K562 (cell line): ENCODE measurements around the gene NPY2R. TPM values are rescaled to one million over a fixed set of nuclear protein-coding genes. Genes with fewer than 3 reads are reported as not detected.
A peak's percentile ranks its signal among the peaks of the same experiment; 100 is the strongest.

Experiments
- ATAC-seq: fragments of 200-7000 bp; cut with Tn5 transposase; 3 replicates; pipeline ENCODE4 v1.9.1; 2020; ENCODE audit warnings: moderate library complexity
- BruUV-seq: library from RNA; stranded (reverse); fragments of 400-500 nt; replicated peaks from 2 replicates; lab custom pipeline; 2021; lab: Mats Ljungman, UMichigan
- CTCF ChIA-PET: fragments of 300-600 bp; formaldehyde crosslinking; extraction: SDS; loops from one replicate; lab custom pipeline; 2021; ENCODE audit warnings: low intra/inter-chr PET ratio; lab: Yijun Ruan, JAX
- POLR2A ChIA-PET: fragments of 300-600, 350-650 bp; sonication (Branson Sonifier 250); formaldehyde crosslinking; extraction: SDS; loops from one replicate; lab custom pipeline; 2021; ENCODE audit warnings: antibody characterized with exemption, inconsistent platforms; lab: Yijun Ruan, JAX
- DNase-seq, 4 experiments: peaks; one replicate each; pipeline versions ENCODE4 v3.0.0 to v3.0.0-alpha.2; 2011 to 2018; ENCODE audit warnings: low spot score in 3 of 4, mixed read lengths in 3 of 4; ENCODE audit errors: extremely low read depth in 1 of 4
- FAIRE-seq: peaks from 2 replicates; lab custom pipeline; 2011; peaks lifted over from hg19 to GRCh38; lab: Jason Lieb, UNC
- H2AFZ ChIP-seq: 2 replicates; pipeline ENCODE4 v1.6.0; 2011; ENCODE audit warnings: low read depth, low read length, control low read depth, inconsistent platforms
- H3K27ac ChIP-seq: fragments of 200-600 bp; 3 replicates; pipeline ENCODE4 v1.8.0; 2011; ENCODE audit warnings: low read depth, mild to moderate bottlenecking, control low read depth, inconsistent platforms, low read length, moderate library complexity, mixed read lengths; ENCODE audit errors: extremely low read depth
- H3K27me3 ChIP-seq, 2 experiments: fragments of 300-600 bp in 1 of 2; 2 replicates in 1 of 2; 3 replicates in 1 of 2; pipeline versions ENCODE4 v1.6.0 to v1.8.0; 2011; ENCODE audit warnings: inconsistent platforms in 2 of 2, low read length in 2 of 2, mild to moderate bottlenecking in 1 of 2, mixed read lengths in 1 of 2, moderate library complexity in 1 of 2; ENCODE audit not compliant: control insufficient read depth in 2 of 2, insufficient read depth in 2 of 2
- H3K36me3 ChIP-seq: fragments of 300-600 bp; 3 replicates; pipeline ENCODE4 v1.8.0; 2011; ENCODE audit warnings: mild to moderate bottlenecking, low read length, inconsistent platforms; ENCODE audit not compliant: control insufficient read depth, insufficient read depth
- H3K4me1 ChIP-seq, 2 experiments: fragments of 200-600 bp in 1 of 2; replicated peaks in 1 of 2; 2 replicates in 1 of 2; 3 replicates in 1 of 2; pipeline versions ENCODE4 v1.5.1 to v1.8.0; 2011; ENCODE audit warnings: inconsistent platforms in 2 of 2, low read length in 2 of 2, mild to moderate bottlenecking in 1 of 2, mixed read lengths in 1 of 2, moderate library complexity in 1 of 2; ENCODE audit not compliant: control insufficient read depth in 2 of 2, insufficient read depth in 2 of 2
- H3K4me2 ChIP-seq: 2 replicates; pipeline ENCODE4 v1.6.1; 2011; ENCODE audit warnings: low read length, control low read depth, inconsistent platforms, mixed read lengths; ENCODE audit not compliant: insufficient read depth
- H3K4me3 ChIP-seq: fragments of 200-600 bp; sonication (generic), shearing (Covaris generic); 2 replicates; pipeline ENCODE4 v1.5.1; 2016; ENCODE audit warnings: control low read depth, inconsistent platforms
- H3K79me2 ChIP-seq: fragments of 200-600 bp; 3 replicates; pipeline ENCODE4 v1.8.0; 2011; ENCODE audit warnings: low read length, inconsistent platforms; ENCODE audit not compliant: control insufficient read depth, insufficient read depth
- H3K9ac ChIP-seq, 2 experiments: 2 replicates each; pipeline versions ENCODE4 v1.6.0 to v1.6.1; 2011; ENCODE audit warnings: low read depth in 2 of 2, low read length in 2 of 2, control low read depth in 1 of 2, inconsistent platforms in 1 of 2, mild to moderate bottlenecking in 1 of 2, mixed read lengths in 1 of 2; ENCODE audit not compliant: insufficient read depth in 1 of 2
- H3K9me1 ChIP-seq: one replicate; pipeline ENCODE4 v1.6.0; 2011; ENCODE audit warnings: inconsistent platforms, mild to moderate bottlenecking, low read length, moderate library complexity; ENCODE audit not compliant: control insufficient read depth, insufficient read depth
- H3K9me3 ChIP-seq: replicated peaks from 2 replicates; pipeline ENCODE4 v1.5.1; 2011; ENCODE audit warnings: low read depth, low read length, inconsistent platforms; ENCODE audit not compliant: control insufficient read depth, insufficient read depth
- H4K20me1 ChIP-seq: replicated peaks from 2 replicates; pipeline ENCODE4 v1.6.1; 2011; ENCODE audit warnings: low read length, inconsistent platforms, mixed read lengths; ENCODE audit not compliant: control insufficient read depth, insufficient read depth
- C11orf30 ChIP-seq: fragments of 450-650 bp; IDR thresholded peaks from 2 replicates; pipeline ENCODE4 v1.6.1; 2016; ENCODE audit warnings: low read depth, mild to moderate bottlenecking
- HNRNPUL1 ChIP-seq: fragments of 200-400 bp; formaldehyde crosslinking; IDR thresholded peaks from 2 replicates; pipeline ENCODE4 v1.6.1; 2017; ENCODE audit warnings: low read length
- KLF10 ChIP-seq: fragments of 250-450 bp; sonication (Bioruptor Pico); IDR thresholded peaks from 2 replicates; pipeline ENCODE4 v1.6.1; 2021; ENCODE audit warnings: matching md5 sums
- MAFF ChIP-seq: IDR thresholded peaks from 2 replicates; pipeline ENCODE4 v1.6.1; 2012; ENCODE audit warnings: low read length, improper control_type of control experiment
- MAFG ChIP-seq: fragments of 450-650 bp; conservative IDR thresholded peaks from 2 replicates; pipeline ENCODE4 v1.6.1; 2016; ENCODE audit warnings: missing genetic modification characterization, missing compliant biosample characterization
- MAFK ChIP-seq: IDR thresholded peaks from 2 replicates; pipeline ENCODE4 v1.6.1; 2011; ENCODE audit warnings: low read length, improper control_type of control experiment
- NBN ChIP-seq: fragments of 450-650 bp; IDR thresholded peaks from 2 replicates; pipeline ENCODE4 v1.6.1; 2016; ENCODE audit warnings: low read depth, mild to moderate bottlenecking
- NEUROD1 ChIP-seq: fragments of 150-350 bp; IDR thresholded peaks from 2 replicates; pipeline ENCODE4 v1.6.1; 2014; ENCODE audit warnings: borderline replicate concordance, low read length, low read depth; ENCODE audit not compliant: partially characterized antibody
- POLR2B ChIP-seq: fragments of 450-650 bp; IDR thresholded peaks from 2 replicates; pipeline ENCODE4 v1.6.1; 2018; ENCODE audit warnings: low read depth; ENCODE audit not compliant: partially characterized antibody
- SLC30A9 ChIP-seq: fragments of 250-450 bp; sonication (Bioruptor Pico); IDR thresholded peaks from 2 replicates; pipeline ENCODE4 v1.8.0; 2022; ENCODE audit warnings: mild to moderate bottlenecking, moderate library complexity
- ZBTB1 ChIP-seq: sonication (generic); formaldehyde crosslinking; IDR thresholded peaks from 2 replicates; pipeline ENCODE4 v1.8.1; 2023; ENCODE audit warnings: missing genetic modification reagents, low read depth, mild to moderate bottlenecking, borderline replicate concordance
- ZNF316 ChIP-seq: fragments of 450-650 bp; IDR thresholded peaks from 2 replicates; pipeline ENCODE4 v1.6.1; 2016
- WGBS: fragments of 100-300 bp; shearing (Covaris generic); methylation state at CpG from one replicate; pipeline ENCODE4 v1.1.6; 2016; ENCODE audit warnings: low coverage, mixed read lengths; ENCODE audit not compliant: insufficient coverage; ENCODE audit errors: missing lambda C conversion rate; 5-methylcytosine and 5-hydroxymethylcytosine counted together
- in situ Hi-C: fragments of 300-500 bp; cut with MboI; formaldehyde crosslinking; loops from 4 replicates; pipeline ENCODE4 v1.15.0; 2018; ENCODE audit warnings: inconsistent platforms, mixed read lengths
- intact Hi-C: fragments of 100-400 bp; cut with micrococcal nuclease; formaldehyde crosslinking; loops from 2 replicates; pipeline ENCODE4 v1.14.2; 2022
- polyA plus RNA-seq, 8 experiments: library from polyadenylated mRNA; depleted of rRNA in 4 of 8; stranded (reverse) in 5 of 8; unstranded in 3 of 8; fragments of >200 nt; fragmentation: Nextera tagmentation in 2 of 8; fragmentation: Illumina TruSeq in 1 of 8; extraction: Ambion mirVana in 2 of 8; extraction: Trizol in 1 of 8; gene quantifications; 2 replicates each; pipeline versions ENCODE4 v1.2.1 to v1.2.3, GENCODE V29; 2011 to 2014; ENCODE audit warnings: inconsistent platforms in 1 of 8, missing spikeins in 1 of 8
- total RNA-seq, 7 experiments: library from RNA; depleted of rRNA in 6 of 7; stranded (reverse); fragments of >200 nt in 6 of 7; fragmentation: Illumina TruSeq in 2 of 7; extraction: Trizol in 2 of 7; gene quantifications; 2 replicates each; pipeline versions ENCODE4 v1.2.1 to v1.2.3, GENCODE V29; 2011 to 2021; ENCODE audit warnings: low replicate concordance in 1 of 7
- TF ChIP-seq, protein P1 (sequence below), 2 experiments: IDR thresholded peaks; 2 replicates each; pipeline ENCODE4 v1.6.1; 2012; ENCODE audit warnings: improper control_type of control experiment in 2 of 2, low read depth in 2 of 2, low read length in 2 of 2, borderline replicate concordance in 1 of 2

Gene NPY2R
- total and polyA plus RNA-seq, 9 of the 15 experiments (the other 6 are each of a cell fraction or from before 2014, with no cell fraction given), result not detected

DNA sequence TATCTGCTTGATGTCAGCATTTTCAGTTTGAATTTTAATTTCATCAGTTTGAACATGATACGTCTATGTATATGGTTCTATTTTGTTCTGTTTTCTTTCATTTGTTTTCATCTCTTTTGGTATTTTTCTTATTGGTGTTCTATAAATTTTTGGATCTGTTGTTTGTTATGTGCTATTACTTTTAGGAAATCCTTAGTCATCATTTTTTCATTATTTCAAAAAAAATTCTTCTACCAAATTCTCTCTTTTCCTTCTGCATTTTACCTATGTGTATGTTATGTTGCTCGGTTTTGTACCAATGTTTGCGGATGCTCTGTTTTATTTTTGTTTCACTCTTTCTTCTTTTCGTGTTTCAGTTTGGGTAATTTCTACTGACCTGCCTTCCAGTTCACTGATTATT, 32.8 kb downstream of the NPY2R start:
- H3K4me3 ChIP-seq, result no peak overlapping the region

DNA sequence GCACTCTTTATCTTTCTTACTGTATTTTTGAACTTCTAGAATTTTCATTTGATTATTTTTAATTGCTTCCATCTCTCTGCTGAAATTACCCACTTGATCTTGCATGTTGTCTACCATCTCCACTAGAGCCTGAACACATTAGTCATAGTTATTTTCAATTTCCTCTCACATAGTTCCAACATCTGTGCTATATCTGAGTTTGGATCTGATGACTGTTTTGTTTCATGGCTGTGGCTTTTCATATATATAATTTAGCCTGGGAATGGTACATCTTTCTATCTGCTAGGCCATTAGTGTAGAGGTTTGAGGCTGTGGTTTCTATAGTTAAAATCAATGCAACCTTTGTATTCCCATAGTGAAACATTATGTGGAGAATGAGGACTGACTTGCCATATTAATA, 33.2 kb downstream of the NPY2R start:
- BruUV-seq, result no TSS peak
- Histone ChIP-seq H3K79me2 (no peaks in the 10 kb centered on the region), H3K27ac (no peak overlapping the region), H3K9me3 (no peaks in the 10 kb centered on the region), H3K27me3 (no peaks in the 10 kb centered on the region)
- intact Hi-C loops (no loop called here), in situ Hi-C loops (no loop called here)
- FAIRE-seq, result no peak
- CTCF ChIA-PET, result no interaction called here
- TF ChIP-seq NBN (no peak), KLF10 (CRISPR knock-in tag) (no peak), NEUROD1 (no peak), ZBTB1 (CRISPR knock-in tag) (no peak), POLR2B (no peak)
- TF ChIP-seq, protein P1, sequence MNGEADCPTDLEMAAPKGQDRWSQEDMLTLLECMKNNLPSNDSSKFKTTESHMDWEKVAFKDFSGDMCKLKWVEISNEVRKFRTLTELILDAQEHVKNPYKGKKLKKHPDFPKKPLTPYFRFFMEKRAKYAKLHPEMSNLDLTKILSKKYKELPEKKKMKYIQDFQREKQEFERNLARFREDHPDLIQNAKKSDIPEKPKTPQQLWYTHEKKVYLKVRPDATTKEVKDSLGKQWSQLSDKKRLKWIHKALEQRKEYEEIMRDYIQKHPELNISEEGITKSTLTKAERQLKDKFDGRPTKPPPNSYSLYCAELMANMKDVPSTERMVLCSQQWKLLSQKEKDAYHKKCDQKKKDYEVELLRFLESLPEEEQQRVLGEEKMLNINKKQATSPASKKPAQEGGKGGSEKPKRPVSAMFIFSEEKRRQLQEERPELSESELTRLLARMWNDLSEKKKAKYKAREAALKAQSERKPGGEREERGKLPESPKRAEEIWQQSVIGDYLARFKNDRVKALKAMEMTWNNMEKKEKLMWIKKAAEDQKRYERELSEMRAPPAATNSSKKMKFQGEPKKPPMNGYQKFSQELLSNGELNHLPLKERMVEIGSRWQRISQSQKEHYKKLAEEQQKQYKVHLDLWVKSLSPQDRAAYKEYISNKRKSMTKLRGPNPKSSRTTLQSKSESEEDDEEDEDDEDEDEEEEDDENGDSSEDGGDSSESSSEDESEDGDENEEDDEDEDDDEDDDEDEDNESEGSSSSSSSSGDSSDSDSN (IDR thresholded peaks at IDR 0.05; ENCODE audit: borderline replicate concordance in 1 of 2, low read depth in 2 of 2, low read length in 2 of 2), result no peak
- TF ChIP-seq, all 486 proteins: peak for 0
- Histone ChIP-seq H3K9ac (no peak overlapping the region), H3K4me2 (no peak overlapping the region), H3K4me3 (no peak overlapping the region), H3K9me1 (no peaks in the 10 kb centered on the region), H2AFZ (no peak overlapping the region), H4K20me1 (no peaks in the 10 kb centered on the region), H3K4me1 (no peaks in the 10 kb centered on the region), H3K36me3 (no peaks in the 10 kb centered on the region)
- ATAC-seq (no peak), DNase-seq (no peak)
- POLR2A ChIA-PET, result no interaction called here

More for the DNA sequence above, 32.8 kb downstream of the NPY2R start:
- Histone ChIP-seq H3K9ac (no peak overlapping the region), H3K9me3 (no peaks in the 10 kb centered on the region), H2AFZ (no peak overlapping the region), H3K79me2 (no peaks in the 10 kb centered on the region), H3K9me1 (no peaks in the 10 kb centered on the region), H3K4me1 (no peaks in the 10 kb centered on the region), H3K36me3 (no peaks in the 10 kb centered on the region), H4K20me1 (no peaks in the 10 kb centered on the region), H3K4me2 (no peak overlapping the region), H3K27ac (no peak overlapping the region), H3K27me3 (no peaks in the 10 kb centered on the region)
- BruUV-seq, result no TSS peak
- ChIA-PET CTCF (no interaction called here), POLR2A (no interaction called here)
- TF ChIP-seq KLF10 (CRISPR knock-in tag), result no peak
- no peak for TF ChIP-seq SLC30A9 (CRISPR knock-in tag)
- TF ChIP-seq MAFG (tag), result peak; percentile 79
- TF ChIP-seq POLR2B, result no peak
- peak; percentile 92 for TF ChIP-seq ZNF316
- TF ChIP-seq MAFF, result peak; percentile 62; the same call in 1 of the 2 replicates
- TF ChIP-seq MAFK, result peak; percentile 63
- peak; percentile 81 for TF ChIP-seq C11orf30
- no peak for TF ChIP-seq HNRNPUL1
- intact Hi-C loops (no loop called here), in situ Hi-C loops (no loop called here)
- ATAC-seq (no peak), DNase-seq (no peak), FAIRE-seq (no peak)
- 3% methylated on average over 4 of the region's 4 CpGs for WGBS
